ENCODE data around the gene ARHGAP6. TPM values are rescaled to one million over a fixed set of nuclear protein-coding genes. Genes with fewer than 3 reads are reported as not detected.
"Not testable (repeated sequence)": the region's sequence is repeated elsewhere in the genome, so short reads cannot be mapped to it uniquely, and the experiment has no call there.

The ARHGAP6 gene
- total and polyA plus RNA-seq, 4 donors, result 5.1 to 19.5 (median 12.9) TPM

GRCh38 chrX:11375614-11376119 is 290.1 kb downstream of the ARHGAP6 start:
- intact Hi-C loops (cut with DNase I), result no loop called here
- Histone ChIP-seq H3K4me3 (ENCODE audit: low read length in 2 of 2) (no peak overlapping the region), H3K36me3 (ENCODE audit: control insufficient read depth in 1 of 2, insufficient read depth in 2 of 2, low read length in 1 of 2) (no peaks in the 10 kb centered on the region), H3K9me3 (ENCODE audit: control insufficient read depth, low read length) (no peaks in the 10 kb centered on the region), H3K27me3 (ENCODE audit: control insufficient read depth in 1 of 2, insufficient read depth in 2 of 2, low read length in 1 of 2) (no peaks in the 10 kb centered on the region), H3K4me1 (ENCODE audit: control insufficient read depth in 1 of 2, insufficient read depth in 2 of 2, low read length in 2 of 2) (peaks cover 0 to under 1% of the 10 kb centered on the region in 2 donors), H3K27ac (ENCODE audit: low read depth in 1 of 2, low read length in 2 of 2) (no peak overlapping the region)
- WGBS, 2 donors, result 52 to 56% methylated on average over 1 of the region's 1 CpG
- ATAC-seq (ENCODE audit: low FRiP score) (no peak), DNase-seq (no peak)

DNA sequence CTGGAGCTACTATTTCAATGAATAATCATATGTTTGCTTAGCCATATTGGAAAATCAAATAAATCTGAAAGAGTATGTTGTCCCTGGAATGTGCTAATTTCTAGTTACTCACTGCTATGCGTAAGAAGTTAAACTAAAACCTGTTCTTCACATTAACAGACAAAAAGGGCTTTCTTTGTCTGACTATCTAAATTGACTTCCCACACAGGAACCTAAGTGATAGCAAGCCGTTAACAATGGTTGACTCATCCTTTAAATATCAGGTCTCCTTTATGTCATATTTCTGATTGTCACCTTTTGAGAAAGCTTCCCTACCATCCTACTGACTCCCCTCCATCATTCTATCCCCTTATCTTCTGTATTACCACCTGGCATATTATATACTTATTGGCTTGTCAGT is 291.1 kb downstream of the ARHGAP6 start:
- no peak overlapping the region for H3K4me3 ChIP-seq (ENCODE audit: low read length in 2 of 2)
- no peaks in the 10 kb centered on the region for H3K36me3 ChIP-seq (ENCODE audit: control insufficient read depth in 1 of 2, insufficient read depth in 2 of 2, low read length in 1 of 2)
- H3K9me3 ChIP-seq (ENCODE audit: control insufficient read depth, low read length), result no peaks in the 10 kb centered on the region
- ATAC-seq (ENCODE audit: low FRiP score) (no peak), DNase-seq (no peak)
- 78 to 92% methylated on average over 2 of the region's 2 CpGs for WGBS, 2 donors
- no peaks in the 10 kb centered on the region for H3K4me1 ChIP-seq (ENCODE audit: control insufficient read depth in 1 of 2, insufficient read depth in 2 of 2, low read length in 2 of 2)
- H3K27me3 ChIP-seq (ENCODE audit: control insufficient read depth in 1 of 2, insufficient read depth in 2 of 2, low read length in 1 of 2), result no peaks in the 10 kb centered on the region
- intact Hi-C loops (cut with DNase I), result no loop called here
- no peak overlapping the region for H3K27ac ChIP-seq (ENCODE audit: low read depth in 1 of 2, low read length in 2 of 2)

DNA sequence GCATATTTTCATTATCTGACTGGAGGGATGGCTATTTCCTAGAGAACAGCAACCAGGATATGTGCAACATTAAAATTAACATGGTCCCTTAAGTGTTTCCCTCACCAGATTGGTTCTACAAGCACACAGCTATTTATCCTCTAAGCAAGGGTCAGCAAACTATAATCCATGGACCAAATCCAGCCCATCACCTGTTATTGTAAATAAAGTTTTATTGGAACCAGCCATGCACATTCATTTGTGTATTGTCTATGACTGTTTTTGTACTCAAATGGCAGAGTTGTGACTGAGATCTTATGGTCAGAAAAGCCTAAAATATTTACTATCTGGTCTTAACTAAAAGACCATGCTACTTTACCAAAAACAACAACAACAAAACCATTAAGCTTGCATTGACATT is 294.6 kb downstream of the ARHGAP6 start:
- ATAC-seq (ENCODE audit: low FRiP score), result no peak
- intact Hi-C loops (cut with DNase I), result no loop called here
- H3K4me3 ChIP-seq (ENCODE audit: low read length in 2 of 2), result no peak overlapping the region

GRCh38 chrX:11367609-11368430 is 297.9 kb downstream of the ARHGAP6 start:
- intact Hi-C loops (cut with DNase I), result no loop called here
- H3K36me3 ChIP-seq (ENCODE audit: control insufficient read depth in 1 of 2, insufficient read depth in 2 of 2, low read length in 1 of 2), result no peaks in the 10 kb centered on the region

More for the DNA sequence above, 294.6 kb downstream of the ARHGAP6 start:
- Histone ChIP-seq H3K9me3 (ENCODE audit: control insufficient read depth, low read length) (no peaks in the 10 kb centered on the region), H3K4me1 (ENCODE audit: control insufficient read depth in 1 of 2, insufficient read depth in 2 of 2, low read length in 2 of 2) (no peaks in the 10 kb centered on the region), H3K36me3 (ENCODE audit: control insufficient read depth in 1 of 2, insufficient read depth in 2 of 2, low read length in 1 of 2) (no peaks in the 10 kb centered on the region), H3K27me3 (ENCODE audit: control insufficient read depth in 1 of 2, insufficient read depth in 2 of 2, low read length in 1 of 2) (no peaks in the 10 kb centered on the region), H3K27ac (ENCODE audit: low read depth in 1 of 2, low read length in 2 of 2) (no peak overlapping the region)
- no peak for DNase-seq

DNA sequence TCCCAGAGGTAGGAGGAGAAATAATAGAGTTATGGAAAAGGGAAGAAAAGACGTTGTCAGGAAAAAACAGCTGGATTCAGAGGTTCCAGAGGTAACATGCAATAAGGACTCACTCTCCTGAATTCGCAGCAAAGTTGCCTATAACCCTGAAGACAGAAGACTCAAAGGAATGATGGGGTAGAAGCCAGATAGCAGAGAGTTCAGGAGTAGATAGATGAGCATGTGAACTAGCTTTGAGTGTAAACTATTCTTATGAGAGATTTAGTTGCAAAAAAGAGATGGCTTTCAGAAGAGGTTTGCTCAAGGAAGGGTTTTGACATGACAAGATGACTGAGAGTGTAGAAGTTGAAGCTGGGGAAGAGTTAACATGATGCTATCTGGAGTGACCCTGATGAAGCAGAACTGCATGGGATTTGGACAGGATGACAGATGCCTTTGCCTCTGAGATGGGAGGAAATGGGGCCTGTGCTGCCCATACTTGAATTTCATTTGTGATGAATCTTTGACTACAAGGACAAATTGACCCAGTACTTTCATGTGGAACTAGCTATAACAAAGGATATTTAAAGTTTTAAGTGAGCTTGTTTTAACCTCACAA is 298.6 kb downstream of the ARHGAP6 start:
- no peaks in the 10 kb centered on the region for H3K9me3 ChIP-seq (ENCODE audit: control insufficient read depth, low read length)
- intact Hi-C loops (cut with DNase I), result no loop called here
- no peak overlapping the region for H3K27ac ChIP-seq (ENCODE audit: low read depth in 1 of 2, low read length in 2 of 2)
- no peak overlapping the region for H3K4me3 ChIP-seq (ENCODE audit: low read length in 2 of 2)
- ATAC-seq (ENCODE audit: low FRiP score) (no peak), DNase-seq (no peak)
- WGBS, 2 donors, result 40 to 79% methylated on average over 2 of the region's 2 CpGs
- no peaks in the 10 kb centered on the region for H3K4me1 ChIP-seq (ENCODE audit: control insufficient read depth in 1 of 2, insufficient read depth in 2 of 2, low read length in 2 of 2)
- no peaks in the 10 kb centered on the region for H3K36me3 ChIP-seq (ENCODE audit: control insufficient read depth in 1 of 2, insufficient read depth in 2 of 2, low read length in 1 of 2)
- H3K27me3 ChIP-seq (ENCODE audit: control insufficient read depth in 1 of 2, insufficient read depth in 2 of 2, low read length in 1 of 2), result no peaks in the 10 kb centered on the region

More at GRCh38 chrX:11367609-11368430, 297.9 kb downstream of the ARHGAP6 start:
- H3K27me3 ChIP-seq (ENCODE audit: control insufficient read depth in 1 of 2, insufficient read depth in 2 of 2, low read length in 1 of 2), result no peaks in the 10 kb centered on the region
- H3K4me3 ChIP-seq (ENCODE audit: low read length in 2 of 2), result no peak overlapping the region
- H3K27ac ChIP-seq (ENCODE audit: low read depth in 1 of 2, low read length in 2 of 2), result no peak overlapping the region
- WGBS, 2 donors, result 77 to 94% methylated on average over 7 of the region's 7 CpGs
- H3K9me3 ChIP-seq (ENCODE audit: control insufficient read depth, low read length), result no peaks in the 10 kb centered on the region
- no peak for DNase-seq
- ATAC-seq (ENCODE audit: low FRiP score), result no peak
- no peaks in the 10 kb centered on the region for H3K4me1 ChIP-seq (ENCODE audit: control insufficient read depth in 1 of 2, insufficient read depth in 2 of 2, low read length in 2 of 2)

DNA sequence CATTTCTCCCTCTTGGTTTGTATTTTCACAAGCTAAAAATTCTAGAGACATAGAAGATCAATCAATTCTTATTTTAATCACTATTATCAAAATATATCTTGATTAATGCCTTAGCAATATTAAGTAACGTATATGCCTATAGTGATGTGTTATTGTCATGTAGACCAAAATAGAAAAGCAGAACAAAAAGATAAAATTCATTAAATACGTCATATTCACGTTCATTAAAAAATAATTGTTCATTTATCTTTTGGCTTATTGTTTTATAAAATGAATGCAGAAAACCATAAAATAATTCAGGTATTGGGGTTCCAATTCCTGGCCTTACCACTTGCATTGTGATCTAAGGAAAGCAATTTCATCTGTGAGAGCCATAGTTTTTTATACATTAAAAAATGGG is 300.3 kb downstream of the ARHGAP6 start:
- DNase-seq (no peak), ATAC-seq (ENCODE audit: low FRiP score) (no peak)
- Histone ChIP-seq H3K36me3 (ENCODE audit: control insufficient read depth in 1 of 2, insufficient read depth in 2 of 2, low read length in 1 of 2) (no peaks in the 10 kb centered on the region), H3K27ac (ENCODE audit: low read depth in 1 of 2, low read length in 2 of 2) (no peak overlapping the region), H3K27me3 (ENCODE audit: control insufficient read depth in 1 of 2, insufficient read depth in 2 of 2, low read length in 1 of 2) (no peaks in the 10 kb centered on the region), H3K4me3 (ENCODE audit: low read length in 2 of 2) (no peak overlapping the region), H3K4me1 (ENCODE audit: control insufficient read depth in 1 of 2, insufficient read depth in 2 of 2, low read length in 2 of 2) (no peaks in the 10 kb centered on the region), H3K9me3 (ENCODE audit: control insufficient read depth, low read length) (no peaks in the 10 kb centered on the region)
- intact Hi-C loops (cut with DNase I), result no loop called here
- WGBS, 2 donors, result 83 to 93% methylated on average over 3 of the region's 3 CpGs

- H3K9me3 ChIP-seq (ENCODE audit: control insufficient read depth, low read length), result no peaks in the 10 kb centered on the region
- WGBS, 2 donors, result 95 to 96% methylated on average over 3 of the region's 3 CpGs
- H3K4me1 ChIP-seq (ENCODE audit: control insufficient read depth in 1 of 2, insufficient read depth in 2 of 2, low read length in 2 of 2), result no peaks in the 10 kb centered on the region
- H3K27me3 ChIP-seq (ENCODE audit: control insufficient read depth in 1 of 2, insufficient read depth in 2 of 2, low read length in 1 of 2), result no peaks in the 10 kb centered on the region
- H3K36me3 ChIP-seq (ENCODE audit: control insufficient read depth in 1 of 2, insufficient read depth in 2 of 2, low read length in 1 of 2), result no peaks in the 10 kb centered on the region
- DNase-seq, result no peak
- H3K27ac ChIP-seq (ENCODE audit: low read depth in 1 of 2, low read length in 2 of 2), result no peak overlapping the region
- no peak for ATAC-seq (ENCODE audit: low FRiP score)
- no peak overlapping the region for H3K4me3 ChIP-seq (ENCODE audit: low read length in 2 of 2)
- intact Hi-C loops (cut with DNase I), result no loop called here
These were observed 300.9 kb downstream of the ARHGAP6 start for GRCh38 chrX:11364835-11365234.

DNA sequence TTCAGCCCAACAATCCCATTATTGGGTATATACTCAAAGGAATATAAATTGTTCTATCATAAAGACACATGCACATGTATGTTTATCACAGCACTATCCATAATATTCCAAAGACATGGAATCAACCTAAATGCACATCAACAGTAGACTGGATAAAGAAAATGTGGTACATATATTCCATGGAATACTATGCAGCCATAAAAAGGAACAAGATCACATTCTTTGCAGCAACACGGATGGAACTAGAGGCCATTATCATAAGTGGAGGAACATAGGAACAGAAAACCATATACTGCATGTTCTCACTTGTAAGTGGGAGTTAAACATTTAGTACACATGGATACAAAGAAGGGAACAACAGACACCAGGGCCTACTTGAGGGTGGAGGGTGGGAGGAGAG is 301.9 kb downstream of the ARHGAP6 start:
- 67 to 95% methylated on average over 1 of the region's 1 CpG for WGBS, 2 donors
- H3K4me3 ChIP-seq (ENCODE audit: low read length in 2 of 2); H3K4me1 ChIP-seq (ENCODE audit: control insufficient read depth in 1 of 2, insufficient read depth in 2 of 2, low read length in 2 of 2); DNase-seq; H3K27me3 ChIP-seq (ENCODE audit: control insufficient read depth in 1 of 2, insufficient read depth in 2 of 2, low read length in 1 of 2); intact Hi-C loops (cut with DNase I); H3K27ac ChIP-seq (ENCODE audit: low read depth in 1 of 2, low read length in 2 of 2); ATAC-seq (ENCODE audit: low FRiP score); H3K9me3 ChIP-seq (ENCODE audit: control insufficient read depth, low read length); H3K36me3 ChIP-seq (ENCODE audit: control insufficient read depth in 1 of 2, insufficient read depth in 2 of 2, low read length in 1 of 2): not testable (repeated sequence)

DNA sequence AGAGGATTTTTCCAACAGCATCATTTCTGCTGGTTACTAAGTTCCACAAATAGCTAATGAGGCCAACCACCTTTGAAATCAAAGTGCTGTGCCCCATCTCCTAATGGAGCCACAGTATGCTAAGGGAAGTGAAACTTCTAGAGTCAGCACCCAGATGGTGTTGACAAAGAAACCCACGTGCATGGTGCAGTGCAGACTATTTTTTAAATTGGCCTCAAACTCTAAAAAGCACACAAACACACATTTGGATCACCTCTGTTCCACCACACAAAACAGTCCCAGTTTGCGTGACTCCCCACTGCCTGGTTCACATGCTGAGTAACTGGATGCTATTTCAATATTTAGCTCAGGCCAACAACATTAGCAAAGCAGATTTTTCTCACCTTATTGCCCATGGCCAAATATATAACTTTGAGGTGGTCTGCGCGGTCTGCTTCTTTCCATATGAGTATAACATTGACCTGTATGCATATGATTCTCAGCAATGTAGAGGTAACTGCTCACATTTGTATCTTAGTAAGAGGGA is 302.6 kb downstream of the ARHGAP6 start:
- no peak for ATAC-seq (ENCODE audit: low FRiP score)
- 76 to 83% methylated on average over 4 of the region's 4 CpGs for WGBS, 2 donors
- H3K27me3 ChIP-seq (ENCODE audit: control insufficient read depth in 1 of 2, insufficient read depth in 2 of 2, low read length in 1 of 2), result no peaks in the 10 kb centered on the region

More for the DNA sequence above, 302.6 kb downstream of the ARHGAP6 start:
- no peaks in the 10 kb centered on the region for H3K9me3 ChIP-seq (ENCODE audit: control insufficient read depth, low read length)
- intact Hi-C loops (cut with DNase I), result no loop called here
- H3K4me3 ChIP-seq (ENCODE audit: low read length in 2 of 2), result no peak overlapping the region
- DNase-seq, result no peak
- no peaks in the 10 kb centered on the region for H3K36me3 ChIP-seq (ENCODE audit: control insufficient read depth in 1 of 2, insufficient read depth in 2 of 2, low read length in 1 of 2)
- no peak overlapping the region for H3K27ac ChIP-seq (ENCODE audit: low read depth in 1 of 2, low read length in 2 of 2)
- H3K4me1 ChIP-seq (ENCODE audit: control insufficient read depth in 1 of 2, insufficient read depth in 2 of 2, low read length in 2 of 2), result no peaks in the 10 kb centered on the region
